GM12872 (cell line): ENCODE data around the gene PFKP.

Source experiments
- TF ChIP-seq, protein P1 (sequence below): IDR thresholded peaks from 3 replicates; pipeline ENCODE4 v1.5.1; 2011; ENCODE audit warnings: low read depth, mild to moderate bottlenecking, low read length, moderate library complexity; ENCODE audit not compliant: insufficient read depth

The PFKP gene

DNA sequence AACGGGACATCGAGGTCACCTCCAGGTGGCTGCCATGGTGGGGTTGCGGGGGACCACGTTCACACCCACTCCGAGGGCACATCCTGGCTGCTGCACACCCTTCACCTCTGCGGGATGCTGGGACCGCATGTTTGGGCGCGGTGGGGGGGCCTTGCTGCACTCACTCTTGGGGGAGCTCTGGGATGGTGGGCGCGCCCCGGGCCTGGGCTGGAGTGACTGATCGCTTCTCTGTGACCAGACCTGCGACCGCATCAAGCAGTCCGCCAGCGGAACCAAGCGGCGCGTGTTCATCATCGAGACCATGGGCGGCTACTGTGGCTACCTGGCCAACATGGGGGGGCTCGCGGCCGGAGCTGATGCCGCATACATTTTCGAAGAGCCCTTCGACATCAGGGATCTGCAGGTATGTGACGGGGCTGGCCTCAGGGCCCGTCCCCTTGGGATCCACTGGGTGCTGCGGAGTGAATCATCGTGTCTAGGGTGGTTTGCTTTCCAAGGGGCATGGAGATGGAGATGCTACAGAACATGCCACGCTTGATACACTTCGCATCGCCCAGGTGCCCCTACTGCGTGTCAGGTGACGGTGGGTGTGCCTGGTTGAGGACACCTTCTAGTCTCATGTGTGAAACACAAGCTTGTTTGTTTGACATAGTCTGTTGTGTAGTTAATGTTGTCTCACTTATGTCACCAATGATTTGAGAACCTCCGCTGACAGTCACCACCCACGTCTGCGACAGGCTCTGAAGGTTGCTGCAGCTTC lies 62.4 kb downstream of the PFKP start:
- TF ChIP-seq, protein P1, sequence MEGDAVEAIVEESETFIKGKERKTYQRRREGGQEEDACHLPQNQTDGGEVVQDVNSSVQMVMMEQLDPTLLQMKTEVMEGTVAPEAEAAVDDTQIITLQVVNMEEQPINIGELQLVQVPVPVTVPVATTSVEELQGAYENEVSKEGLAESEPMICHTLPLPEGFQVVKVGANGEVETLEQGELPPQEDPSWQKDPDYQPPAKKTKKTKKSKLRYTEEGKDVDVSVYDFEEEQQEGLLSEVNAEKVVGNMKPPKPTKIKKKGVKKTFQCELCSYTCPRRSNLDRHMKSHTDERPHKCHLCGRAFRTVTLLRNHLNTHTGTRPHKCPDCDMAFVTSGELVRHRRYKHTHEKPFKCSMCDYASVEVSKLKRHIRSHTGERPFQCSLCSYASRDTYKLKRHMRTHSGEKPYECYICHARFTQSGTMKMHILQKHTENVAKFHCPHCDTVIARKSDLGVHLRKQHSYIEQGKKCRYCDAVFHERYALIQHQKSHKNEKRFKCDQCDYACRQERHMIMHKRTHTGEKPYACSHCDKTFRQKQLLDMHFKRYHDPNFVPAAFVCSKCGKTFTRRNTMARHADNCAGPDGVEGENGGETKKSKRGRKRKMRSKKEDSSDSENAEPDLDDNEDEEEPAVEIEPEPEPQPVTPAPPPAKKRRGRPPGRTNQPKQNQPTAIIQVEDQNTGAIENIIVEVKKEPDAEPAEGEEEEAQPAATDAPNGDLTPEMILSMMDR = no peak

DNA sequence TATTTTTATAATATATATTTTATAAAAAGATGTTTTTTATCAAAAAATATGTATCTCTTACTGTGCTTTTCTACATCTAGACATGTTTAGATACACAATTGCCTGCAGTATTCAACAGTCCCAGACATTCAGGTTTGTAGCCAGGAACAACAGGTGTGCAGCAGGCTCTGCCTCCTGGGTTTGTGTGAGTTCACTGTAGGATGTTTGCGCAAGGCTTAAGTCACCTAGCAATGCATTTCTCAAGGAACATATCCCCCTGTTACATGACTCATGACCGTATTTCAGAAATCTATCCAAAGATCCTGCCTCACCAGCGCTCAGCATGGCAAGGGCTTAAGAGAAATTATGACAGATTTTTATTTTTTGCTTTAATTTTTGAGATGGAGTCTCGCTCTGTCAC lies 63.8 kb downstream of the PFKP start:
- TF ChIP-seq, protein P1 = no peak

DNA sequence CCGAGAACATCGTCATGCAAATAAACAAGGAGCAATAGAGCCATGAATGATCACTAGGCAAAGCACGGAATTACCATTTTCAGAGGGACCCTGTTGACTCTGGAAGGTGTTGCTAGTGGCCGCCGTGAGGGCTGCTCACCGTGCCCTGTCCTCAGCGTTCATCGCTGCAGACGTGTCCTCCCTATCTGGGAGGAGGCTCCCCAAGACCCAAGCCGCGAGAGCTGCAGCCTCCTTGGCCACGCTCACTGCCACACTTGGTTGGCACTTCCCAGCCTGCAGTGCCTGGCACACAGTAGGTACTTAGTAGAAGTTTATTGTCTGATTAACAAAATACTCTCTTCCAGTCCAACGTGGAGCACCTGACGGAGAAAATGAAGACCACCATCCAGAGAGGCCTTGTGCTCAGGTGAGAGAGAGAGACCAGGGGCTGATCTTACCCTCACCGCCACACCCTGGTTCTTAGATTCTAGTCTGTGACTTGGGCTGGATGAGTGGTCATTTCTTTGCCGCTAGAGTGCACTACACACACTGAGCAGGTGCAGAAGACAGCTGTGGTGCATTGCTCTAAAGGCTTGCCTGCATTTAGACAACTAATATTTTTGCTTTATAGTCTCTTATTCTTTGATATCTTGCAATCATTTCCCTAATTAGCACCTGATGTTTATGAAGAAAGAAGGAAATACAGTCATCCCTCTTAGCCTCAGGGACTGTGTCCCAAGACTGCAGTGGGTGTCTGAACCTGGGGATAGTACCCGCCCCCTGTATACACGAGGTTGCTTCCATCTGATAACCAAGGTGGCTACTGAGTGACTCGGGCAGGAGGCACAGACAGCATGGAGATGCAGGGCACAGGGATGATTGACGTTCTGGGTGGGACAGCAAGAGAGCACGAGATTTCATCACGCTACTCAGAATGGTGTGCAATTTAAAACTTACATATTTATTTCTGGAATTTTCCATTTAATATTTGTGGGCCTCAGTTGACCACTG lies 65.0 kb downstream of the PFKP start:
- TF ChIP-seq, protein P1 = no peak

DNA sequence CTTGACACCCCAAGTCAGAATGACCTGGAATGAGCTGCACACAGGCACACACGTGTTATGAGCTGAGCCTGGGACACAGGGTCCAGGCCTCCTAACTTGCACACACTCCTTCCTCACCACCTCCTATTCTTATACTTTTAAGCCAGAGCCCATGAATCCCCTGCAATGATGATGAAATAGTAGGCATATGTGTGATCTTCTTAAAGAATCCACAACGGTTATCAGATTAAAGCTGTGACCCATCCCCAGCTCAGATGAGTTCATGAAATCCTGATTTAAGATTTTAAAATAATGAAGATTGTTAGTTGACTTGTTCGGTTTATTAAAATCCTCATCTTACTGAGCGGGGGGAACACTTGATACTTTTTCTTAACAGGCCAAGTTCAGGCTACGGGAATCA lies 66.6 kb downstream of the PFKP start:
- TF ChIP-seq, protein P1 = no peak

DNA sequence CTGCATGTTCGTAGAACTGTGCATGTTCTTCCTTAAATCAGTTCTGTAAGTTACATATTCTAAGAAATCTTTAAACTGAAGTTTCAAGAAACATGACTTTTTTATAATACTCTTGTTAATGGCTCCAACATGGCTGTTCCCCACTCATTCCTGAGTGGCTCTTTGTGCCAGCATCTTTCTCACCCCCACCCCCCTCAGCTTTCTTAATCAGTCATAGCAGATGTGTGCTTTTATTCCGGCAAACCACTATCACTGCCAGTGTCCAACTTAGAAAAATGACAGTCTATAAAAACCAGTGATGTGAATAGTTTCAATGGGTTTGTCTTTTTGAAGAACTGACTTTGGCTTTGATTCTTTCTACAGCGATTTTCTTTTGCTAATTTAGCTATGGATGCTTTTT lies 67.7 kb downstream of the PFKP start:
- TF ChIP-seq, protein P1 = no peak

DNA sequence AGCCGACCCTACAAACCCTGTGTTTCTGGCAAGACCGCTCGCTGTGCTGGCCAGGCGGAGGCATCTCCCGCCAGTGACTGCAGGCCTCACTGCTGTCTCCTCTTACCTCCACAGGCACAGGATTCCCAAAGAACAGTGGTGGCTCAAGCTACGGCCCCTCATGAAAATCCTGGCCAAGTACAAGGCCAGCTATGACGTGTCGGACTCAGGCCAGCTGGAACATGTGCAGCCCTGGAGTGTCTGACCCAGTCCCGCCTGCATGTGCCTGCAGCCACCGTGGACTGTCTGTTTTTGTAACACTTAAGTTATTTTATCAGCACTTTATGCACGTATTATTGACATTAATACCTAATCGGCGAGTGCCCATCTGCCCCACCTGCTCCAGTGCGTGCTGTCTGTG lies 69.0 kb downstream of the PFKP start:
- TF ChIP-seq, protein P1 = no peak
